ENCODE results near the gene NPTN.
"Not testable (repeated sequence)": the region's sequence is repeated elsewhere in the genome, so short reads cannot be mapped to it uniquely, and the experiment has no call there.

The NPTN gene

DNA sequence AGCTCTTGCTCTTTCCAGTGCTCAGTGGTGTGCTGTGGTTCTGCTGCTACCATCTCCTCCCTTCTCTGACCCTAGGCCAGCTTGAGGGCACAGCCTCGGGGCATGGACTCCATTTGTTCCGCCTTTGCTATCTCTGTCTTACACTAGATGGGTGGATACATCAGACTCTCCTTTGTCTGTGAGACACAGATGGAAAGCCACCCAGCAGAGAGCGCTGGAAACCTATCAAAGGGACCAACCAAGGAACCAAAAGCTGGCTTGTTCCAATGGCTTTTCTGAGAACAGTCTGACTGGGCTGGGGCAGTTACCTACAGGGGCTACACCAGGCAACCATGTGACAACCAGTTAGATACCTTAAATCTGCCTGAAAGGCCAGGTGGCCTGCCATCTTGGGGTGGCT is 63.8 kb downstream of the NPTN start:
- DNase-seq: no peak

GRCh38 chr15:73568564-73569280 is 64.5 kb downstream of the NPTN start:
- DNase-seq: no peak

DNA sequence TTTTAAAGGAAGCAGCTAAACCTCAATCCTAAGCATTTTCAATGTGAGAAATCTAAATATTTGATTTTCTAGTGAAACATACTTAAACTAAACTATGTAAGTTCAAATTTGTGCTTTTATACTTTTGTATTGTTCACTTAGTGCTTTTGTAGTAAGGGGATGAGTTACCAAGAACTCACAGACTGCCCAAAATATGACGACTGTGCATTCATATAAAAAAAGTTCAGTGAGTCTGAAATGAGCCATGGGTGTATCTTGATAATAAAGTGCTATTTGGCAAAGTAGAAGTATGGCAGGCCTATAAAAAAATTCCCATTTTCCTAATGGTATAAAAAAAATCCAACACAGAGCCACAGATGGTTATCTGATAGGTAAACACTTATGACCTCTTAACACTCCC is 66.2 kb downstream of the NPTN start:
- no peak for DNase-seq

DNA sequence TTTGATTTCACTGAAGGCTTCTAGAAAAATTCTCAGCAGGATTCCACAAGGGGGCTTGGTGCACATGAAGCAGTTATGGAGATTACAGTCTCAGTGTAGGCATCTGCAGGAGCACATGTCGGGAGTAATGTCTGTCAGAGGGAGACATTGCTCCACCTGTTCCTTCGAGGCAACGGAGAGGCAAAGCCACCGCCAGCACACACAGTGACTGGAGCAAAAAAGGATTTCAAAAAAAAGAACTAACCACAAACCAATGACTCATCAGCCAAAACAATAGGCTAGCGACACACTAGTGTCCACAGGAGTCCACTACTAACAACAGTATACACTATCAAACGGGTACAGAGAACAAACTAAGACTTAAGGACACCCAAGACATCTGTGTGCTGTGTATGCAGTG is 68.9 kb downstream of the NPTN start:
- DNase-seq: no peak

- DNase-seq: peak; percentile 13
These were observed 72.6 kb downstream of the NPTN start for GRCh38 chr15:73560501-73561117.

- DNase-seq: no peak
These were observed 74.7 kb downstream of the NPTN start for GRCh38 chr15:73558529-73558928.

DNA sequence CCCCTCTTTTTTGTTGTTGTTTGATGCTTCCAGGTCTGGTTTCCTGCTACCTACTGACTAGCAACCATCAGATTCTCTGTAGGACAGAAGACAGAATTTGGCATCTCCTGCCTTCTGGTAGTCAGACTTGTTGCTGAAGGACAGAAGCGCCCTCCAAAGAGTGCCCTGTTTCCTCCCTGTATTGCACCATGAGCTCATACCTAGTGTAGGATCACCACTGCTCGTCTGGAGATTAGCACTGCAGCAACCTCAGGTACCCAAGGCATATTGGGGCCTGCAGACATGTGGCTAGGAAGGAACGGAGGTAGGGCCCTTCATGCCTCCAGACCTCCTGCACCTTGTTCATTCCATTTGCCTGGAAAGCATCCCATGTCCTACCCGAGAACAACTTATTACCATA is 78.1 kb downstream of the NPTN start:
- no peak for DNase-seq

DNA sequence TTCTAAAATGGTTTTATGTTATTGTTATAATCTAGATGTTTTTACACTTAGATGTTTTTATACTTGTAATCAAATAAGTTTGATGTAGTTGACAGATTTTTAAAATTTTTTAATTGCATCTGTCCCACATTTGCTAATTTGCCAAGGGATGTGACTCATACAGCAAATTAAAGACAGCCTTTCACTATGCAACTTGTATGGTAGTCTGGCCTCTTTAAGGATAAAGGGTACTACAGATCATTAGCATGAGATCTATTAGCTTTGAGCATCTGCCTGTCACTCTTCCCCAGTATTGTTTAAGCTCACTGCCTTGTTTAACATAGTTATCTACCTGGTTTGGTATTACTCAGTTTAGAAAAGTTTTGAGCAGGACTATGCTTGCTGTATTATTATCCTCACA is 83.0 kb downstream of the NPTN start:
- no peak for DNase-seq

- not testable (repeated sequence) for DNase-seq
These were observed 84.3 kb downstream of the NPTN start for GRCh38 chr15:73548925-73549324.

DNA sequence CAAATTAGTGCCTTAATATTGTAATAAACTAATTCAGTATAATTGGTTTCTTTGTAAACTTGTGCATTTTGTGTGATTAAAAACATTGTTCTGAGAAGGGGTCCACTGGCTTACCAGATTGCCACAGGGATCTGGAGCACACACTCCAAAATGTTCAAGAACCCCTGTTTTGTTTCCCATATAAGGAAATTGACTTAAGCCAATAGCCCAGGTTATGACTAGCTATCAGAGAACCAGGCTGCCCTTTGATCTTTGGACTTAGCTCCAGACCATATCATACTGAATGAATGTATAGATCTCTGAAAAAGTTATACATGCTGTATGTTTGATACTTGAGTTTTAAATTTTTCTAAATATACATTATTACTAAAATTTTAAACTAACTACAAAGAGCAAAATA is 91.7 kb downstream of the NPTN start:
- DNase-seq: no peak

DNA sequence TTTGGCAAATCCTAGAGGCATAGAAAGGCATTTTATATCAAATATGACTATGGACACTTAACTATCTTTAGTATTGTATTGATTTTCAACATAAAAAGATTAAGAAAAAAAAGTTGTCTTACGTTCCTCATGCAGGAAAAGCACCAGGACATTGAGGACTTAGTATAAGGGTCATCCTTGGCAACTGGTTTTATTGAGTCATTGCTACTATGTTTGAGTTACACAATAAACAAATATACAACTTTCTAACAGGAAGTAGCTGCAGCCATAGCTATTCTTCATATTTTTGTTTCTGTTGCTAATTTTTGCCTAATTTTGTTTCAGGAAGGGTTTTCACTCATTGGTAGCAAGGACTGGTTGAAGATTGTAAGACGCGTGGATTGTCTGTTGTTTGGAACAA is 93.0 kb downstream of the NPTN start:
- DNase-seq: no peak

DNA sequence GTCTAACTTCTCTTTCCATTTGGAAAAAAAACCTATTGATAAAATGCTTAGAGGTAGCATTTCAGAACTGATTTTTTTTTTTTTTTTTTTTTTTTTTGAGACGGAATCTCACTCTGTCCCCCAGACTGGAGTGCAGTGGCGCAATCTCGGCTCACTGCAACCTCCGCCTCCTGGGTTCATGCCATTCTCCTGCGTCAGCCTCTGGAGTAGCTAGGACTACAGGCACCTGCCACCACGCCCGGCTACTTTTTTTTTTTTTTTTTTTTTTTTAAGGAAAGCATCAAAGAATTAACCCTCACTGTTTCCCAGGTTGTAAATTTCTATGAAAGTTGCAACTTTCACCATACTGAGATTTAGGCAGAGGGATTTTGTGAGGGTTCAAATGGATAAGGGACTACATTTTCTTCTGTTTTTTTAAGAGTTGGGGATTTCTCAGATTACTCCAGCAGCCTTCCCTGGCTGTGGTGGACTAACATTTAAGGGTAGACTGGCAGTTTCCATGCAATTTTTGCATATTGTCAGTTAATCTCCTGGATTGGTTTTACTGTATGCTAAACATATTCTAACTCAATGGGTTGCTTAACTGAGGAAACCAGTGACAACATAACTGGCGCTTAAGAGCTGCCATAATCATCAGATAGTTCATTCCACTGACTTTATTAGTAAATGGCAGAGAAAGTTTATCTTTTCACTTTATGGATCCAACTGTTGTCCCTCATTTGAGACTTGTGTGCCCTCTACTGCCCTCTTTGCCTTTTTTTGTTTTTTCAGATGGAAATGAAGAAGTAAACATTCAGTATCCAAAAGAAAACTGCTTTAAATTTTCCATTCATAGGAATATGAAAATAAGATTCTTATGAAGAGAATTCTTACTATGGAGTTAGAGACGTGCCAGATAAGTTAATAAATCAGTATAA is 93.7 kb downstream of the NPTN start:
- no peak for DNase-seq

- DNase-seq: no peak
These were observed 94.5 kb downstream of the NPTN start for GRCh38 chr15:73538563-73539211.

GRCh38 chr15:73538123-73538522 is 95.1 kb downstream of the NPTN start:
- no peak for DNase-seq

DNA sequence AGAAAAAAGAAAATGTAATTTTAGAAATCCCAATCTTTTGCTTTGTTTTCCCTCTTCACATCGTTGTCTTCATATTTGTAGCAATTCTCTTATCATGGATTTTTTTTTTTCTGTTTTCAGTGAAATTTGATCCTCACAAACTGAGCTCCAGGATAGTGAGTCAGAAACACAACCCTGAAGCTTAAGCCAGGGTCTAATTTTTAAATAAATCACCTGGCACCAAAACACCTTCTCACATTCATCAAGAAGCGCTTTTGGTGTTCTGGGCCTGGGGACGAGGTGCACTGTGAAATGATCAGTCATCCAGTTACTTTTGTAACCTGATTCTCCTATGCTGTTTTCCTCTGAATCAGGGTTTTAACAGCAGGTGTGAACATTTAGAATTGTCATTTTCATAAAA is 102.5 kb downstream of the NPTN start:
- no peak for DNase-seq

DNA sequence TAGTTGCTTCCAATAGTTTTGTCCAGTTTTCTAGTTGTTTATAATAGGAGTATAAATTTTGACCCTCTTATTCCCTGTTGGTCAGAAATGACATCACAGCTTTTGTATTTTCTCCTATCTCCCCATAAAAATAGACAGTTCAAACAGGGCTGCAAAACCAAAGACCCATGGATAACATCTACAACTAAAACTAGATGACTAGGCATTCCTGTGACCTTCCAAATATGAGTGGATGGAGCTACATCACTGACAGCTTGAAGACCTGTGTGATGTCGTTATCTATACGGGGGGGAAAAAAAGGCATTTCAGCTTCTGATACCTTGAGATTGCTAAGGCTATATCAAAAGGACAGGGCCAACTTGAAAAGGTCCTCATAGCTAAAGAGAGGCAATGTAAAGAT is 105.6 kb downstream of the NPTN start:
- DNase-seq: no peak

DNA sequence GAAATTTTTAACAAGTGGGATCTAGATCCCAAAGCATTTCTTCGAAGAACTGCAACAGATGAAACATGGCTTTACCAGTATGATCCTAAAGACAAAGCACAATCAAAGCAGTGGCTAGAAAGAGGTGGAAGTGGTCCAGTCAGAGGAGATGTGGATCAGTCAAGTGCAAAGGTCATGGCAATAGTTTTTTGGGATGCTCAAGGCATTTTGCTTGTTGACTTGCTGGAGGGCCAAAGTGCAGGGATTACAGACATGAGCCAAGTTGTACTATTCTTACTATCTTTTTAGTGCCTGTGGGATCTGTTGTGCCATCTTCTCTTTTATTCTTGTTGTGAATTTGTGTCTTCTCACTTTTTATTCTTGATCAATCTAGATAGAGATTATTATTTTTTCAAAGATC is 108.3 kb downstream of the NPTN start:
- no peak for DNase-seq

DNA sequence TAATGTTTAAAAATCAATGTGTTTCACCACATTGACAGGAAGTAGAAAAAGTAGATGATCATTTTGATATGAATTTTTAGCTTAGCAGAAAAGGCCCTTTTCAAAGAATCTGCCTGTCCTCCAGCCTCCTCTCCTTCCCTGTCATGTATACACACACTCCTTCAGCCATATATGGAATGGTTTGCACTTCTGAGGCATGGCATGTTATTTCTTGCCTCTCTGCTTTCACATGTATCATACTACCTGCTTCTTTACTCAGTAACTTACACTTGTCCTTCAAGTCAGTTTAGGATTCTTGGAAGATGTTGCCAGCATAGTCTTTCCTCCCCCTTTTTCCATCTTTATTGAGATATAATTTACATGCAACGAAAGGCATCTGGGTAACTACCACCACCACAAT is 111.2 kb downstream of the NPTN start:
- DNase-seq: no peak

GRCh38 chr15:73518876-73519733 is 114.1 kb downstream of the NPTN start:
- DNase-seq: no peak

DNA sequence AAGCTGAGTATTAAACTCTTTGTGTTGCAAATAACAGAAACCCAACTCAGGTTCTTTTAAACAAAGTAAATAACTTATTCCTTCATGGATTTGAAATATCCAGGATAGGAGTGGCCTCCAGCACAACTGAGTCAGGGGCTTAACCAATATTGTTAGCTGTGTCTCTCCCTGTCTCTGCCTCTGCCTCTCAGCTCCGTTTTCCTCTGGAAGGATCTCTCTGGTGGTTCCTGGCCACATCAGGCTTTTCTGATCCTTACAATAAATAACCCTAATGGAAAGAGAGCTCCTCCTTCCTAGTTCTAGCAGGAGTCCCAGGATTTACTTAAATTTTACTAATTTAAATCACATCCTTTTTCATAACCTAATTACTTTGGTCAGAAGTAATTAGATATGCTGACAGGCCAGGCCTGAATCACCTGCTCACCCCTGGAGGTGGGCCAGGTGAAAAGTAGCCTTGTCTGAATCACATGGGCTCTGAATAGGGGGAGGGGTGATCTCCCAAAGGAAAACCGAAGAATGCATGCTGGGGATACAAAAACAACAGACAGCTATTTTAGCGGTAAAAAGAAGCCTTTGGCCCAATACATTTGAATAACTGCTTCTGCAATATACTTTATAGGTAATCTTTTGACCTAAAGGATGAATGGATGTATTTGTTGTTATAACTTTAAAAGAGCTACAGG is 114.9 kb downstream of the NPTN start:
- DNase-seq: no peak

- DNase-seq: no peak
These were observed 115.6 kb downstream of the NPTN start for GRCh38 chr15:73517566-73517965.

DNA sequence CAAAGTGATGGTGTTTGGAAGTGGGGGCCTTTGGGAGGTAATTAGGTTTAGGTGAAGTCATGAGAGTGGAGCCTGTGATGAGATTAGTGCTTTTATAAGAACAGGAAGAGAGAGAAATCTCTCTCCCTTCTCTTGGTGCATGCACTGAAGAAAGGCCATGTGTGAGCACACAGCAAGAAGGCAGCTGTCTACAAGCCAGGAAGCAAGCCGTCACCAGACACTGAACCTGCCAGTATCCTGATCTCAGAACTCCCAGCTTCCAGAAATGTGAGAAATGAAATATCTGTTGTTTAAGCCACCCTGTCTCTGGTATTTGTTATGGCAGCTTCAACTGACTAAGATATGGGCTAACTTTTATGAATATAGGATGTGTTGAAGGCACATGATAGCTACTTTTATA is 117.7 kb downstream of the NPTN start:
- no peak for DNase-seq
